ENCODE data around the gene AFAP1.
"Not testable (repeated sequence)": the region's sequence is repeated elsewhere in the genome, so short reads cannot be mapped to it uniquely, and the experiment has no call there.

AFAP1 gene

DNA sequence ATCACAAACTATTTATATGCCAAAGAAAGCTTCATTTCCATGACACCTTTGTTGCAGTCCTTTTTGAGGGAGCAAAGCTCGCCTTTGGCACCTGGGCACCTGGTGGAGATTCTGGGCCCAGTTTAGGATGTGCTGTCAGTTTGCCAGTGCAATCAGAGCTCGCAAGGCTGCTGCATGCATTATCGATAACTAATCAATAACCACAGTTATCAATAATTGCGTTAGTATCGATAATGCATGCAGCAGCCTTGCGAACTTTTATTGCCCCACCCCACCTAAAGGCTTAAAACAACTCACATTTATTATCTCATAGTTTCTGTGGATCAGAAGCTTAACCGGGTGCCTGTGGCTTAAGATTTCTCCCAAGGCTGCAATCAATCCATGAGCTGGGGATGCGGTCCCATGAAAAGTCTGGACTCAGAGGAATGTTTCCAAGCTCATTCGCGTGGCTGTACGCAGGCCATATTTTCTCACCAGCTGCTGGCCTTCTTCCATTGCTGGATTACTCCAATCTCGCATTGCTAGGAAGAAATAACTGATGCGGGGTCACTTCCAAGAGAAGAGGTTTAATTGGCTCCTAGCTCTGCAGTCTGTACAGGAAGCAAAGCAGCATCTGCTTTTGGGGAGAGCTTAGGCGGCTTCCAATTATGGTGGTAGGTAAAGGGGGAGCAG is 6.2 kb upstream of the AFAP1 start:
- DNase-seq (ENCODE audit: low spot score), result no peak

DNA sequence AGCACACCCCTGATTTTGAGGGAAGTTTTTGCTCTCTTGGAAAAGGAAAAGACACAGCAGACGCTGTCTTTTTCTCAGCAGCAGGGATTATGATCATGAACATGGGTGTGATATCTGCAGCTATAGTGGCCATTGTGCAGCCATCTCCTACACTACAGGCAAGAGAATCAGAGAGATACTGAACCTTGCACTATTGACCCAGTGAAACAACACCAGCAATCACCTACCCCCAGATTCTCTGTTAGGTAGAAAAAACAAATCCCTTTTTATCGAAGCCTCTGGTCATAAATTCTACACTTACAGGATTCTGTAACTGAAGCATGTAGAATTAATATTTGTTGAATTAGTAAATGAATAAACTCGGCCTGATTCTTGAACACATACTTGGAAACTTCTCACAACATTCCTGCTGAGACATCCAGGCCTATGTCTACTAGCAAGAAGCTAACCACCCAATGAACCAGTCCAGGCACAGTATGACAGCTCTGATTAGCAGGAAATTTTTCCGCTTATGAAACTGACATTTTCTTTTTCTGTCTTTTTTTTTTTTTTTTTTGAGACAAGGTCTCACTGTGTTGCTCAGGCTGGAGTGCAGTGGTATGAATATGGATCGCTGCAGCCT is 5.0 kb upstream of the AFAP1 start:
- no peak for DNase-seq (ENCODE audit: low spot score)

DNA sequence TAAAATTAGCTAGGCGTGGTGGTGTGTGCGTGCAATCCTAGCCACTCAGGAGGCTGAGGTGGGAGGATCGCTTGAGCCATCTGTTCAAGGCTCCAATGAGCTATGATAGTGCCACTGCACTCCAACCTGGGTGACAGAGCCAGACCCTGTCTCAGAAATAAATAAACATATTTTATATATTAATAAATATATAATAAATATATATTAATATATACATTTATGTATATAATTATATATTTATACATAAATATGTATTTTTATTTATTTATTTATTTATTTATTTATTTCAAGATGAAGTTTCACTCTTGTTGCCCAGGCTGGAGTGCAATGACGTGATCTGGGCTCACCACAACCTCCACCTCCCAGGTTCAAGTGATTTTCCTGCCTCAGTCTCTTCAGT is 4.0 kb upstream of the AFAP1 start:
- not testable (repeated sequence) for DNase-seq (ENCODE audit: low spot score)

DNA sequence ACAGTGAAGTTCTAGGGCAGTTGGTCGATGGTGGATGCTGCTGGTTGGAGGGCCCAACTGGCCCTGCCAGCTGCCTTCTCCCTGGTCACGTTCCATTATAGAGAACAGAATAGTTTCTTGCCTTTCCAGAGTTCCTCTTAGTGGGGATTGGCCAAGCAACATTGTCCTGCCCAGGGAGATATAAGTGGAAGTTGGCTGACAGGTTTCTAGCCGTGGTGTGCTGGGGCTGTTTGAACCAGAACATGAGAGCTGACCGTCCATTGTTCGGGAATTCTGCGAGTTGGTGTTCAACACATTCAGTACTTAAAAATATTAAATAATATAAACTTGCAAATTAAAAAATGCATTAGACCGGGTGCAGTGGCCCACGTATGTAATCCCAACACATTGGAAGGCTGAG is 3.5 kb upstream of the AFAP1 start:
- no peak for DNase-seq (ENCODE audit: low spot score)

DNA sequence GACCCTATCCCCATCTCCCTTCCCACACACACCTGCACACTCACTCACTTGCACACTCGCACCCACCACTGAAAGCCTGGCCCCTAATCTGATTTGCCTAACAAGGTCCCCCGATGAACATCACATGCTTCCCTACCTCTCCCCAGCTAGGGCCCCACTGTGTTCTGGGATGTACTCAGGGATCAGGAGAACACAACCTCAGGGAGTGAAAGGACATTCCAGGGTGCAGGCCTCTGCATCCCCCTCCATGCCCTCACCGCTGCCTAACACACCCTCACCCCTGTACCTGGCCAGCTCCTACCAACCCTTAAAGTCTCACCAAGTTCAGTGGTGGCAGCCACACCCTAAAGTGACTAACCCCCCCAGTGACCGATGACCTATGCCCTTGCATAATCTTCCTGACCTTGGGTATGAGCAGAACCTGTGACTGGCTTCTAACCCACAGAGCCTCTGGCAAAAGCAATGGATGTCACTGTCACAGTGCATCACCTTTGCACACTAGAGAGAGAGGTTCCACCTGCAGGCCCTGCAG is 2.4 kb upstream of the AFAP1 start:
- no peak for DNase-seq (ENCODE audit: low spot score)

DNA sequence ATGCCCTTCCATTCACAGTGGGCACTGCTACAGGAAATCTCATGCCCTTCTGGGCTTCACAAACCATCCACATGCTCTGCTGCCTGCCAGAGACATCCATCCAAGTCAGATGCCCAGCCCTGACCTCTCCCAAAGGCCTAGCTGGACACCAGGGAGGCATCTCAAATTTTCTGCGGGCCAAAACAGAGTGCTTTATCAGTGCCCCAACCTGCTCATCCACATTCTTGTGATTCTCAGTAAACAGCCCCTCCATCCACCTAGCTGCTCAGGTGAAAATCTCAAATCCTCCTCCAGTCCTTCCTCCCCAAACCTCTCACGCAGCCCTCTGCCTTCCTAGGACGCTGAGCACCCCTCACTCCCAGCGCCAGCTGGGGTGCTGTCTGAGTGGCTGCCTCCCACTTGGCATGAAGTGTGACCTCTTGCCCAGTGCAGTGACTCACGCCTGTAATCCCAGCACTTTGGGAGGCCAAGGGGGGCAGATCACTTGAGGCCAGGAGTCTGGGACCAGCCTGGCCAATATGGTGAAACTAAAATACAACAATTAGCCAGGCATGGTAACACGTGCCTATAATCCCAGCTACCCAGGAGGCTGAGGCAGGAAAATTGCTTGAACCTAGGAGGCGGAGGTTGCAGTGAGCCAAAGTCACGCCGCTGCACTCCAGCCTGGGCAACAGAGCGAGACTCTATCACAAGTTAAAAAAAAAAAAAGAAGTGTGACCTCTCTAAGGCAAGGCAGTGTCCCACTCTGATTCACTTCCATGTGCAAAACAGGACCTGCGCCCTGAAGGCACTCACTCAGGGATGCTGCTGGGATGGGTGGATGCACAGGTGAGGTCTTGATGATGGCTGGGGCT is 1.7 kb upstream of the AFAP1 start:
- DNase-seq (ENCODE audit: low spot score), result no peak

DNA sequence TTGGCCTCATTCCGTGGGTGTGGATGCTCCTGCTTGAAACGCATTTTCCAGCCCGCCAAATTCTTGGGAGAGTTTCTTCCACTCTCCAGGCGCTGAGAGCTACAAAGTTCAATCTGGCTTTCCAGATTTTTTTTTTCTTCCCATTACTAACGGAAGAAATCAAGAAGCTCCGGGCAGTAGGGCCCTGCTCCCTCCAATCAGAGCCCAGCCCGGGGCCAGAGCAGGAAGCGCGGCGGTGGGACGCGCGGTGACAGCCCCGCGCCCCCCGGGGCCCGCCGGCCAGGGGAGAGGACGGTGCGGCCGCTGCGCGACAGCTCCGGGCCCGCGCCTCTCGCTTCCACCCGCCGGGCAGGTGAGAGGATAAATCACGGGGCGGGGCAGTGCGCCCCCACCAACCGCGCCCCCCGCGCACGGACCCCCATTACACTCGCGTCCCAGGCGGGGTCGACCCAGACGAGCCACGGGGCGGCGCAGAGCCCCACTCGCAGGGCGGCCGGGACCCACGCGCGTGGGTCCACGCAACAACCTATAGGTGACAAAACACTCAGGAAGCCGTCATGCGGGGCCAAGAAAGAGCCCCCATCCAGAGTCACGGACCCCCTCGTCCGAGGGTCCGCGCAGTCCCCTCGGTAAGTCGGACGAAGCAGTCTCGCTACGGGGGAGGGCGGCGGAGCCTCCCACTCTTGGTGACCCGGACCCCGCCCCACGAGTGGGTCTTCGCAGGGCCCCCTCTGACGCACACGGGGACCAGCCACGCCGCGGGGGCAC is 868 bp downstream of the AFAP1 start:
- DNase-seq (ENCODE audit: low spot score), result peak; percentile 28

DNA sequence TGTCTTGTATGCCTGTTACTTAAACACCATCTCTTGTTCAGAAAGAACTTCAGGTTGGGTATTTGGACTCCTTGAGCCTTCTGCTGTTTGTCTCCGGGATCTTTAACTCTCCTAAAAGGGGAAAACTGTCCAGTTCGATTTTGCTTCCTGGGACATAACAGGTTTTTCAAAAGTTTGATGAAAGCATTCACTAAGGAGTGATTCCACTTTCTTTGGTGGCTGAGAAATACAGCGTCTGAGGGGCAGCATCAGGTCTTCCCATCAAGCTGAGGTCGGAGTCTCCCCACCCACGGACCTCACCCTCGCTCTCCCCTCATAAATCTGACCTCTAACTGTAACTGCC is 1.4 kb downstream of the AFAP1 start:
- DNase-seq (ENCODE audit: low spot score), result no peak

DNA sequence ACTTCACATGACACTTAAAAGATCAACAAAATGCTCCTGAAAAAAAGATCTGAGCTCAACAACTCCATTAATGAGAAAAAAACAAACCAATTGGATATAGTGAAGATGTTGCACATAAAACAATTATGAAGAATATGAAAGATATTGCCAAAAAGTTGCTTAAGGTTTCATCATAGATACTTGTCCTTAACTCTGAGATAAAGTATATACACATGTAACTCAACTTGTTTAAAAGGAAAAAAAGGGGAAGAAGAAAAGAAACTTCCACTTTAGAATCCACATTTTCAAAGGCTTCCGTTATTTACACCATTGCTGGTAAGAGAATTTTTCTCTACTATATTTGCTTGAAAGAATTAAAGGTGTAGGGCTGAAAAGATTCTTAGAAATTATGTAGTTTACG is 2.7 kb downstream of the AFAP1 start:
- DNase-seq (ENCODE audit: low spot score), result no peak

DNA sequence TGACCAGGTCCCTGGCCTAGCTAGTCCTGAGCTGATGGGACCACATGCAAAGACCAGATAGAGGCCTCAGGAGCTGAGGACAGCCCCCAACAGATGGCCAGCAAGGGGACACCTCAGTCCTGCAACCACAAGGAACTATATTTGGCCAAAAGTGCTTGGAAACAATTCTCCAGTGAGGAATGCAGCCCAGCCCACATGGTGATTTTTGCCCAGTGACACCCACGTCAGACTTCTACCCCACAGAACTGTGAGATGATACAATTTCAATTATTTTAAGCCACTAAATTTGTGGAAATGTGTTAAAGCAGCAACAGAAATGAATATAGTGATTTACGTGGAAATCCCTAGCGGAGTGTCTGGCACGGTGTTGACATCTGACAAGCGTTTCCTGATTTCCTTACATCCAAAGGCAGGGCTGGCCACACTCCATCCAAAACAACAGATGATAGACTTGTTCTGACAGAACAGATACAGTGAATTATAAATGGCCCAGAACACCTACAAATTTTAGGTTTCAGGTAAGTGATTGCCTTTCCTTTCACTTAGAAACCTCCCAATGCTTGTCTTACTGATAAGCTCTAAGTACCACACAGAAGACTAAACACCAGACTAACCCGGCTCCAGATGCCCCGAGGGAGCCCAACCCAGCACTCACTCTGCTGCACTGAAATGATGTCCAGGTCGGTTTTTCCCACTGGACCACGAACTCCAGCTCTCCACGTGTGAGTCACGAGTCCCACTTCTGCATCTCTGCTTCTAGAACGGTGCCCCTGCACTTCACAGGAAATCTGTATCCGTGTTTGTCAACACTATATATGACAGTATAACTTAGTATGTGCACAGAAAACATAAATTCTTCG is 5.8 kb downstream of the AFAP1 start:
- DNase-seq (ENCODE audit: low spot score), result no peak

DNA sequence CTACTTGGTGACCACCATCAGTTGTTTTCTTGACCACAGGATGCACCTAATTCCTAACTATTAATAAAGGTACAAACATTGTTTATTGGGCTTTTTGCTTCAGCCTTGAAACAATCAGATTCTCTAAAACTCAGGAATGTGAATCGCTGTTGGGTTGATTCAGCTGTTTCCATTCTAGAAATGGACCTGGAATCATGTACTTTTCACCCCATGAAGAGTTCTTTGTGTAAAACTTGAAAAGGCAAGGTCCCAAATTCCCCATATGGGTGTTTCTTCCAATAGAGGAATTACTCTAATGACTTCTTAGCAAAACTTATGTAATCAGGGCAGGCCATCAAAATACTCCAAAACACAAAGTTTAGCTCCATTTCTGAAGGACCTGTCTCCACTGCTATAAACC is 7.4 kb downstream of the AFAP1 start:
- no peak for DNase-seq (ENCODE audit: low spot score)

DNA sequence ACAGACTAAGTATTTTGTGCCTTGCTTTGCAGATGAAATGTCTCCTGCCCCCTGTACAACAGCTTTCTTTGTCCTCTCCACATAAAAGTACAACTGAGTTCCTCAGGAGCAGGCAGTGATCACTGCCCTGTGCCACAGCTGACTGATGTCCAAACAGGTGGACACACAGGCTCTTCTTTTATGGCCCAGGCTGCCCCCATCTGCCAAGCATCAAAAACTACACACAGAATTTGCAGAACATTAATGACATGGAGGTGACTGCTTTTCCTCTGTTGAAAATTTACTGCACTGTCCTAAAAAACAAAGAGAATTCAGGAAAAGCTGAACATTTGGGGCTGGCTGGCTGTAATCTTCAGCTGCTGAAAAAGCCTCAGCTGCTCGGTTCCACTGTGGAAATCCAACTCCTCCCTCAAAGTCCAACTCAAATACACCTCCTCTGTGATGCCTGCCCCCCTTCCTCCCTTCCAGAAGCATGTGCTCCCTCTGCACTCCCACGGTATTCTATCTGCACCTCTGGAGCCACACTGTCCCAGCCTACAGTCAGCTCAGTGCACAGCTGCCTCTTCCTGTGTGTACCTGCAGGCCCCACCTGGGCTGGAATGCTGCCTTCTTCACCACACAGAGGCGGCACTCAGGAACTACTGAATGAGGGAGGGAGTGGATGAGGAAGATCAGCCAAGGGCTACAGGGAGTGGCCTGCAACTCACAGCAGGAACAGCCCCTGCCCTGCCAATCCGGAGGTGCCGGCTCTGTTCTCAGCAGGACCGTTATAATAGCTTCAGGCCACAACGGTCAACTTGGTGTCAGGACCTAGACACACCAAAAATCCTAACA is 10.3 kb downstream of the AFAP1 start:
- DNase-seq (ENCODE audit: low spot score), result no peak

DNA sequence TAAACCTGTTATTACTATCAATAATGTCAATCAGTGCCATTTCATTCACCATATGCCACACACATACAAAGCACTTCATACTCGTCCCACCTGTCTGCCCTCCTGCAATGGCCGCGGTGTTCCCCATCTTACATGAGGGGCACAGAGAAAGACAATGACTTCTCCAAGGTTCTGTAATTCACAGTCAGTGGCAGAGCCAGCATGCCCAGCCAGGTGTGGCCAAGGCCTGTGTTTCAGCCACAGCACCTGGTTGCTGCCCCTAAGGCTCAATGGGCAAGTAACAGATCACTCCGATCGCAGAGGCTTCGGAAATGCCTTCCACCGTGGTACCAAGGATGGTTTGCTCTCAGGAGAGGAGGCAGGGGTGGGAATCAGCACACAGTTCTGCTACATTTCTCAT is 10.9 kb downstream of the AFAP1 start:
- no peak for DNase-seq (ENCODE audit: low spot score)

DNA sequence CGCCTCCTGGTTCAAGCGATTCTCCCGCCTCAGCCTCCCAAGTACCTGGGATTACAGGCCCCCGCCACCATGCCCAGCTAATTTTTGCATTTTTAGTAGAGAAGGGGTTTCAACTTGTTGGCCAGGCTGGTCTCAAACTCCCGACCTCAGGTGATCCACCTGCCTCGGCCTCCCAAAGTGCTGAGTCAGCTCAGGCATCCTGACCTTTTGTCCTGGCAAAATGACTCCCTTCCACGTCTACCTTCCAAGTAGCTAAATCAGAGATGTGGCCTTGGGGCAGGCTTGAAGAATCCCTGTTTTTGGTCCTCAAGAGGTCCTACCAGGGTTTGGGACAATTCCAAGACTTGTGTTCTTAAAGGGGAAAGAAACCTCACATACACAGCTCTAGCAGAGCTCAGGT is 12.8 kb downstream of the AFAP1 start:
- DNase-seq (ENCODE audit: low spot score), result no peak

DNA sequence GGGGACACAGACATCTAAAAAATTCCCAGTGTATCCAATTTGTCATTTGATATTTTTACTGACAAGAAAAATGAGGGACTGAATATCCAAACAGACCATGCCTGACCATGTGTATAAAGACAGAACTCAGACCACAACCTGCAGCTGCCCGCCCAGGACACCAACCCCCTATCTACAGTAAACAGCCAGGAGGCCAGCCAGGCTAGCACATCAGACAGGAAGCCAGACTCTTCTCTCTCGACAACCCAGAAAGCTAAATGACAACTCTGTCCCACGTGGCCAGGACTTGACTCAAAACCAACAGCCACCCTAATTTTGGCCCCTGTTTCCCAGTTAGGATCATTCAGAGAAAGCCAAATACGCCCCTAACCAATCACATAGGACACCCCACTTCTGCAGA is 15.1 kb downstream of the AFAP1 start:
- no peak for DNase-seq (ENCODE audit: low spot score)

DNA sequence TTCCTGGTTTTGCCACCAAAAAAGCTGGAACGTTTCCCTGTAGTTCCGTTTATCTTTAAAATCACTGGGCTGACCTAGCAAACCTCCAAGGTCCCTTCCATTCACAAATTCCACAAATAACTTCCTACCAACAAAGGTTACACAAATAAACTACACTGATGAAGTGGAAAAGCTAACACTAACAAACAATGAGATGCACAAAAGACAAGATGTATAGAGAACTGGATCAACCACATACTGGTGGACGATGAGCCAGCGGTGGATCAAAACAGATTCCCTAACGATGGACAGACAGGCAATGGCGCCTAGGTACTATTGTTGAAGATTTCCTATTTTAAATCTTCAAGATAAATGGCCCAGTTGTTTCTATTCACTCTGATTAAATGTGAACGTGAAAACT is 15.5 kb downstream of the AFAP1 start:
- DNase-seq (ENCODE audit: low spot score), result no peak

DNA sequence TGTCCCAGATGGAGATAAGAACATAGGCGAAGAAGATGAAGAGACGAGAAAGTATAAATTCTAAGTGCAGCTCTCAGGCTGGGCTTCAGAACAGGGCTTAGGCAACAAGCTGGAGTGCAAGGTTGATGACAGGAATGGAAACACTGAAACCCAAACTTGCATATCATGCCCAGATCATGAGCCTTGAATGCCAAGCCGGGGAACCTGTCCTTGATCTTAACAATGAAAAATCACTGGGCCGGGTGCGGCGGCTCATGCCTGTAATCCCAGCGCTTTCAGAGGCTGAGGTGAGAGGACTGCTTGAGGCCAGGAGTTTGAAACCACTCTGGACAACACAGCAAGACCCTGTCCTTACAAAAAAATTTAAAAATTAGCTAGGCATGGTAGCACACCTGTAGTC is 17.2 kb downstream of the AFAP1 start:
- no peak for DNase-seq (ENCODE audit: low spot score)

DNA sequence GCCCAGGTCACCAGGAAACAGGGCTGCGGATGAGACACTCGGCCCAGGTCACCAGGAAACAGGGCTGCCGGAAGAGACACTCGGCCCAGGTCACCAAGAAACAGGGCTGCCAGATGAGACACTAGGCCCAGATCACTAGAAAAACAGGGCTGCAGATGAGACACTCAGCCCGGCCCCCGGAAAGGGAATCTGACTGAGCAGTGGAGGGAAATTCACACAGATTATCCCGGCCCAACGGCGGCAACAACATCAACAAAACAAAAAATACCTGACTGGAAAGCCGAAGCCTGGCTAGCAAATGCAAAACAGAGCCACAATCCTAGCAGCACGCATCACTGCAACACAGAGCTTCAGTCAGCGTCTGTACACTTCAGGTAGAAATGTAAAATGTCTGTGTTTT is 20.7 kb downstream of the AFAP1 start:
- DNase-seq (ENCODE audit: low spot score), result no peak

DNA sequence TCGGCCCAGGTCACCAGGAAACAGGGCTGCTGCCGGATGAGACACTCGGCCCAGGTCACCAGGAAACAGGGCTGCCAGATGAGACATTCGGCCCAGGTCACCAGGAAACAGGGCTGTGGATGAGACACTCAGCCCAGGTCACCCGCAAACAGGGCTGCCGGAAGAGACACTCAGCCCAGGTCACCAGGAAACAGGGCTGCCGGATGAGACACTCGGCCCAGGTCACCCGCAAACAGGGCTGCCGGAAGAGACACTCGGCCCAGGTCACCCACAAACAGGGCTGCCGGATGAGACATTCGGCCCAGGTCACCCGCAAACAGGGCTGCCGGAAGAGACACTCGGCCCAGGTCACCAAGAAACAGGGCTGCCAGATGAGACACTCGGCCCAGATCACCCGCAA is 21.5 kb downstream of the AFAP1 start:
- not testable (repeated sequence) for DNase-seq (ENCODE audit: low spot score)

DNA sequence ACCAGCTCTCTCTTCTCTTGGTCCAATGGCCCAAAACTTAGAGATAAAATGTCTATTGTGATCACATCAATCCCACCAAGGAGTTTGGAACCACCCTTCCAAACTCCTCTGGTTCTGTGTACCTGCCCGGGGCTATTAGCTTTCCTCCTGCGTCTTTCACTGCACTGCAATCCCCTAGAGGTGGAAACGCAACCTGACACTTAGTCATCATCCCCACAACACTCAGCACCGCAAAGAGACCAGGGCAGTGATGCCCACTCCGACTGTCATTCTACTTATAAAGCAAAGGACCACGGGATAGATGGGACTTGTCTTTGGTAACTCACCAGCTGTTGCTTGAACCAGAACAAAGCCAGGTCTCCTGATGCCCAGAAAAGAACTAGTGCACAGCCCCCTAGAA is 22.0 kb downstream of the AFAP1 start:
- no peak for DNase-seq (ENCODE audit: low spot score)

DNA sequence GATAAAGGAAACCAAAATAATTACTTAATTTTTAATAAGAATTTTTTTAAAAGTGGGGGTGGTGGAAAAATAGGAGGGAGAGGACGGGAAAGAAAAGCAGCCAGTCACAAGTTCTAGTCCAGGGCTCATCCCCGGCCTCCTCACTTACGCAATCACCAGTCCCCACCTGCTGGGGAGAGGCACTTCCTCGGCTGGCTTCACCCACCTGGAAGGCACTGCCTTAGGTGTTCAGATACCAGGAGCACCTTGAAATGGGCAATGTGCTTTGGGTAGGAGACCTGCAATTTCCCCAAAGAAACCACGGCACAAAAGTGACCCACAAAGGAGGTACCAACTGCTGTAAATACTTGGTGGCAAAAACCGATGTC is 23.8 kb downstream of the AFAP1 start:
- no peak for DNase-seq (ENCODE audit: low spot score)
